ENCODE data around the gene CFP.

The CFP gene

GRCh38 chrX:47574076-47574546, 55.6 kb downstream of the CFP start:
- no peak for DNase-seq (ENCODE audit: low spot score)

- DNase-seq (ENCODE audit: low spot score) = no peak
These were observed 56.2 kb downstream of the CFP start for GRCh38 chrX:47573341-47574075.

Measured in HuH-7 (cell line).